HCT116 (cell line): ENCODE results near the gene FRMD4B.

Experiments used
- CEBPB ChIP-seq: IDR thresholded peaks from 2 replicates; pipeline ENCODE4 v1.6.1; 2012; ENCODE audit warnings: low read depth
- CTCF ChIP-seq, 3 experiments: fragments of 200-600 bp in 1 of 3; sonication (generic) in 1 of 3; IDR thresholded peaks in 2 of 3; conservative IDR thresholded peaks in 1 of 3; 2 replicates each; pipeline ENCODE4 v1.5.1; 2012 to 2017; ENCODE audit warnings: low read depth in 2 of 3, low read length in 2 of 3, antibody characterized with exemption in 1 of 3, borderline replicate concordance in 1 of 3, control low read depth in 1 of 3, mild to moderate bottlenecking in 1 of 3, mixed read lengths in 1 of 3, mixed run types in 1 of 3, moderate library complexity in 1 of 3; ENCODE audit not compliant: insufficient read depth in 1 of 3
- JUND ChIP-seq: IDR thresholded peaks from 2 replicates; pipeline ENCODE4 v1.6.1; 2012
- MAX ChIP-seq: IDR thresholded peaks from 2 replicates; pipeline ENCODE4 v1.6.1; 2012
- POLR2A ChIP-seq: IDR thresholded peaks from 2 replicates; pipeline ENCODE4 v1.7.0; 2011; ENCODE audit warnings: borderline replicate concordance; ENCODE audit not compliant: insufficient read depth, insufficient read length; ENCODE audit errors: extremely low read depth
- REST ChIP-seq: IDR thresholded peaks from 2 replicates; pipeline ENCODE4 v1.6.1; 2012; ENCODE audit warnings: low read depth
- ZNF274 ChIP-seq: fragments of 200-500 bp; sonication (Bioruptor generic); IDR thresholded peaks from 2 replicates; pipeline ENCODE4 v1.6.1; 2014; ENCODE audit warnings: mild to moderate bottlenecking, low read depth, low read length, inconsistent platforms

GRCh38 chr3:69165744-69166143, 220.1 kb downstream of the FRMD4B start:
- no peak for TF ChIP-seq CTCF (IDR thresholded peaks at IDR 0.05 in 2 of 3, conservative IDR thresholded peaks at IDR 0.05 in 1 of 3; ENCODE audit: borderline replicate concordance in 1 of 3, insufficient read depth in 1 of 3, low read depth in 2 of 3, low read length in 2 of 3)
- TF ChIP-seq POLR2A, result no peak
- no peak for TF ChIP-seq MAX
- no peak for TF ChIP-seq REST
- TF ChIP-seq ZNF274, result no peak
- no peak for TF ChIP-seq JUND
- no peak for TF ChIP-seq CEBPB
